HepG2 (cell line): ENCODE results near the gene PGAP1.

Experiments
- CTCF ChIP-seq: sonication (generic); formaldehyde crosslinking; IDR thresholded peaks from 2 replicates; pipeline ENCODE4 v1.5.0; 2020; ENCODE audit warnings: mild to moderate bottlenecking, missing genetic modification reagents, moderate library complexity
- EZH2 ChIP-seq: conservative IDR thresholded peaks from 2 replicates; pipeline ENCODE4 v1.6.1; 2012; ENCODE audit warnings: mild to moderate bottlenecking, low read depth, low read length, moderate library complexity
- IKZF1 ChIP-seq: fragments of 450-650 bp; IDR thresholded peaks from 2 replicates; pipeline ENCODE4 v1.7.1; 2016
- KAT7 ChIP-seq: IDR thresholded peaks from 2 replicates; pipeline ENCODE4 v1.6.1; 2018; ENCODE audit warnings: borderline replicate concordance, missing compliant biosample characterization
- REPIN1 ChIP-seq: sonication (generic); formaldehyde crosslinking; IDR thresholded peaks from 2 replicates; pipeline ENCODE4 v1.8.0; 2022; ENCODE audit warnings: missing genetic modification reagents, low read depth, mild to moderate bottlenecking, borderline replicate concordance
- TCF7L2 ChIP-seq: IDR thresholded peaks from 2 replicates; pipeline ENCODE4 v1.6.1; 2011; ENCODE audit warnings: mild to moderate bottlenecking, low read depth, low read length, moderate library complexity
- TFAP4 ChIP-seq: sonication (generic); IDR thresholded peaks from 2 replicates; pipeline ENCODE4 v1.6.1; 2016; ENCODE audit warnings: low read depth, borderline replicate concordance
- ZBTB40 ChIP-seq, 2 experiments: fragments of 450-650 bp in 1 of 2; sonication (generic) in 1 of 2; formaldehyde crosslinking in 1 of 2; IDR thresholded peaks; 2 replicates each; pipeline versions ENCODE4 v1.6.1 to v1.8.0; 2016 to 2022; ENCODE audit warnings: antibody characterized with exemption in 1 of 2, mild to moderate bottlenecking in 1 of 2, missing genetic modification reagents in 1 of 2
- ZFP82 ChIP-seq: sonication (generic); formaldehyde crosslinking; IDR thresholded peaks from 2 replicates; pipeline ENCODE4 v1.5.1; 2020; ENCODE audit warnings: mild to moderate bottlenecking, missing genetic modification reagents, borderline replicate concordance
- ZNF24 ChIP-seq: fragments of 450-650 bp; IDR thresholded peaks from 2 replicates; pipeline ENCODE4 v1.6.1; 2017; ENCODE audit warnings: antibody characterized with exemption, mild to moderate bottlenecking
- ZNF280D ChIP-seq: sonication (generic); formaldehyde crosslinking; IDR thresholded peaks from 2 replicates; pipeline ENCODE4 v1.5.1; 2020; ENCODE audit warnings: mild to moderate bottlenecking, missing genetic modification reagents
- ZNF589 ChIP-seq: sonication (generic); formaldehyde crosslinking; conservative IDR thresholded peaks from 2 replicates; pipeline ENCODE4 v1.8.0; 2022; ENCODE audit warnings: mild to moderate bottlenecking, moderate library complexity, missing genetic modification reagents
- ZNF710 ChIP-seq: sonication (generic); formaldehyde crosslinking; IDR thresholded peaks from 2 replicates; pipeline ENCODE4 v1.5.0; 2020; ENCODE audit warnings: mild to moderate bottlenecking, missing genetic modification reagents, borderline replicate concordance
- ZNF891 ChIP-seq: sonication (generic); formaldehyde crosslinking; IDR thresholded peaks from 2 replicates; pipeline ENCODE4 v1.5.0; 2020; ENCODE audit warnings: mild to moderate bottlenecking, missing genetic modification reagents

- TF ChIP-seq ZNF589 (CRISPR knock-in tag) (no peak), TFAP4 (no peak), ZNF24 (no peak), ZNF710 (CRISPR knock-in tag) (no peak), IKZF1 (no peak), TCF7L2 (no peak), EZH2 (no peak), ZNF891 (CRISPR knock-in tag) (no peak), ZNF280D (no peak), REPIN1 (CRISPR knock-in tag) (no peak), ZFP82 (CRISPR knock-in tag) (no peak), ZBTB40 (IDR thresholded peaks at IDR 0.05) (no peak), ZBTB40 (CRISPR knock-in tag; IDR thresholded peaks at IDR 0.05) (no peak), CTCF (CRISPR knock-in tag) (no peak), KAT7 (CRISPR knock-in tag) (no peak)
Observed at GRCh38 chr2:196836440-196836839, 90.1 kb downstream of the PGAP1 start.
